Liver (tissue), 9 donors: ENCODE measurements around the gene DCLRE1A. TPM values are rescaled to one million over a fixed set of nuclear protein-coding genes. Genes with fewer than 3 reads are reported as not detected.

ENCODE experiments used
- DNase-seq: peaks from one replicate; pipeline ENCODE4 v3.0.0-alpha.2; 2017; ENCODE audit warnings: low spot score
- H3K27ac ChIP-seq, 2 donors: one replicate each; pipeline ENCODE4 v1.7.0; 2013; ENCODE audit warnings: inconsistent platforms in 2 of 2, low read length in 2 of 2, control low read depth in 1 of 2, low read depth in 1 of 2, mild to moderate bottlenecking in 1 of 2
- H3K27me3 ChIP-seq, 4 donors: one replicate each; pipeline versions ENCODE4 v1.6.1 to v1.7.0; 2013; ENCODE audit warnings: low read length in 3 of 4, inconsistent platforms in 1 of 4, mild to moderate bottlenecking in 1 of 4, moderate library complexity in 1 of 4; ENCODE audit not compliant: control insufficient read depth in 4 of 4, insufficient read depth in 4 of 4
- H3K36me3 ChIP-seq, 4 donors: one replicate each; pipeline versions ENCODE4 v1.6.1 to v1.7.0; 2013; ENCODE audit warnings: low read length in 3 of 4, mild to moderate bottlenecking in 3 of 4, low read depth in 1 of 4, moderate library complexity in 1 of 4; ENCODE audit not compliant: control insufficient read depth in 4 of 4, insufficient read depth in 3 of 4
- H3K4me1 ChIP-seq, 4 donors: one replicate each; pipeline versions ENCODE4 v1.6.1 to v1.7.0; 2013; ENCODE audit warnings: low read length in 3 of 4, mild to moderate bottlenecking in 3 of 4, moderate library complexity in 1 of 4; ENCODE audit not compliant: control insufficient read depth in 4 of 4, insufficient read depth in 4 of 4
- H3K4me3 ChIP-seq, 3 donors: one replicate each; pipeline versions ENCODE4 v1.6.1 to v1.7.0; 2013; ENCODE audit warnings: low read length in 3 of 3, control low read depth in 1 of 3, low read depth in 1 of 3, mild to moderate bottlenecking in 1 of 3
- H3K9ac ChIP-seq, 2 donors: one replicate each; pipeline ENCODE4 v1.7.0; 2013; ENCODE audit warnings: low read length in 2 of 2, mild to moderate bottlenecking in 2 of 2, moderate library complexity in 2 of 2, control low read depth in 1 of 2, low read depth in 1 of 2
- H3K9me3 ChIP-seq, 4 donors: one replicate each; pipeline versions ENCODE4 v1.6.1 to v1.7.0; 2013; ENCODE audit warnings: low read length in 3 of 4; ENCODE audit not compliant: control insufficient read depth in 4 of 4
- EGR1 ChIP-seq, 2 donors: IDR thresholded peaks; 2 replicates each; pipeline ENCODE4 v1.6.1; 2016 to 2018; ENCODE audit warnings: antibody characterized with exemption in 2 of 2, low read depth in 2 of 2
- FOXA1 ChIP-seq: IDR thresholded peaks from 2 replicates; pipeline ENCODE4 v1.6.1; 2016; ENCODE audit warnings: antibody characterized with exemption
- FOXA2 ChIP-seq: IDR thresholded peaks from 2 replicates; pipeline ENCODE4 v1.6.1; 2016; ENCODE audit warnings: antibody characterized with exemption
- GABPA ChIP-seq, 2 donors: IDR thresholded peaks in 1 of 2; conservative IDR thresholded peaks in 1 of 2; 2 replicates each; pipeline ENCODE4 v1.6.1; 2016; ENCODE audit warnings: antibody characterized with exemption in 2 of 2, mild to moderate bottlenecking in 1 of 2, moderate library complexity in 1 of 2
- HNF4A ChIP-seq, 2 donors: conservative IDR thresholded peaks; 2 replicates each; pipeline ENCODE4 v1.6.1; 2016; ENCODE audit warnings: antibody characterized with exemption in 2 of 2, mild to moderate bottlenecking in 2 of 2
- HNF4G ChIP-seq: IDR thresholded peaks from 2 replicates; pipeline ENCODE4 v1.6.1; 2016; ENCODE audit warnings: antibody characterized with exemption
- JUND ChIP-seq, 2 donors: IDR thresholded peaks; 2 replicates each; pipeline ENCODE4 v1.6.1; 2016; ENCODE audit warnings: antibody characterized with exemption in 2 of 2
- NR2F2 ChIP-seq: IDR thresholded peaks from 2 replicates; pipeline ENCODE4 v1.6.1; 2016; ENCODE audit warnings: antibody characterized with exemption
- RAD21 ChIP-seq, 2 donors: IDR thresholded peaks; 2 replicates each; pipeline ENCODE4 v1.6.1; 2016; ENCODE audit warnings: antibody characterized with exemption in 2 of 2, mild to moderate bottlenecking in 2 of 2
- RXRA ChIP-seq, 2 donors: IDR thresholded peaks; 2 replicates each; pipeline ENCODE4 v1.6.1; 2017 to 2018; ENCODE audit warnings: antibody characterized with exemption in 2 of 2, mild to moderate bottlenecking in 1 of 2
- SP1 ChIP-seq: IDR thresholded peaks from 2 replicates; pipeline ENCODE4 v1.6.1; 2018; ENCODE audit warnings: antibody characterized with exemption, mild to moderate bottlenecking
- TAF1 ChIP-seq: conservative IDR thresholded peaks from 2 replicates; pipeline ENCODE4 v1.6.1; 2016; ENCODE audit warnings: antibody characterized with exemption, mild to moderate bottlenecking
- YY1 ChIP-seq: IDR thresholded peaks from 2 replicates; pipeline ENCODE4 v1.6.1; 2016; ENCODE audit warnings: antibody characterized with exemption, mild to moderate bottlenecking
- WGBS: extraction: QIAGEN DNeasy Blood & Tissue Kit; methylation state at CpG from one replicate; pipeline ENCODE4 v1.1.7; 2013; 5-methylcytosine and 5-hydroxymethylcytosine counted together
- polyA plus RNA-seq, 2 donors: library from polyadenylated mRNA; stranded (reverse) in 1 of 2; unstranded in 1 of 2; fragments of 200-250 nt in 1 of 2; fragments of >200 nt in 1 of 2; fragmentation: Nextera tagmentation in 1 of 2; extraction: Ambion mirVana in 1 of 2; gene quantifications; one replicate each; pipeline versions ENCODE4 v1.2.1 to v1.2.3, GENCODE V29; 2013 to 2015
- total RNA-seq, 2 donors: library from RNA; depleted of rRNA; stranded (reverse); fragments of >200 nt; gene quantifications; one replicate each; pipeline ENCODE4 v1.2.3, GENCODE V29; 2014
- TF ChIP-seq, protein P1 (sequence below): IDR thresholded peaks from 2 replicates; pipeline ENCODE4 v1.6.1; 2016; ENCODE audit warnings: antibody characterized with exemption
- TF ChIP-seq, protein P2 (sequence below): IDR thresholded peaks from 2 replicates; pipeline ENCODE4 v1.6.1; 2016; ENCODE audit warnings: antibody characterized with exemption
- TF ChIP-seq, protein P3 (sequence below): IDR thresholded peaks from 2 replicates; pipeline ENCODE4 v1.6.1; 2016; ENCODE audit warnings: antibody characterized with exemption, mild to moderate bottlenecking
- TF ChIP-seq, protein P4 (sequence below): fragments of 150-350 bp; IDR thresholded peaks from 2 replicates; pipeline ENCODE4 v1.5.1; 2017; ENCODE audit warnings: improper control_type of control experiment, low read depth, low read length; ENCODE audit not compliant: missing input control
- TF ChIP-seq, protein P5 (sequence below): IDR thresholded peaks from 2 replicates; pipeline ENCODE4 v1.6.1; 2016; ENCODE audit warnings: antibody characterized with exemption
- donor health status: healthy.
- donor health status: healthy.
- donor health status: healthy.
- donor health status: healthy.
- donor health status: healthy.

The DCLRE1A gene
- total and polyA plus RNA-seq, 4 donors = 1.9 to 11.3 (median 6.4) TPM

DNA sequence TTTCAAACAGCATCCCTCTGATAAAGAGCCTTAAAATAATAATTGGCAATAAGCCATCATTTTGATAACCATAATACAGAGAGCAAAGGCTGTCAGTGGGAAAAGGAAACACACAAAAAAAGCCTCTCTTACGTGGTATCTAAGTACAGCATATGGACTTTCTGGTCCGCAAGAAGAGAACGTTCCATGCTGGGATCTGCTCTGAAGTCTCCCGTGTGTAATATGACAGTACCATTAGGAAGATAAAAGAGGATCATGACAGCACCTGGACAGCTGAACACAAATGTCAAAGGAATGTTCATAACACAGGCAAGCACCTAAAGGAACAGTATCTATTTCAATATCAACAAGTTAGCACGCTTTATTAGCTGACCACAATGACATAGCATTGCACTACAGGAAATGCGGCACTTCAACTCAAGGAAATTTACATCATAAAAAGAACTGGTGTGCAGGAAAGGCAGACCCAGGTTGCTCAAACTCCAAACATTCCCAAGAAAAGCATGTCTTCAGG, 9.9 kb downstream of the DCLRE1A start:
- Histone ChIP-seq H3K27ac (no peak overlapping the region), H3K9me3 (no peaks in the 10 kb centered on the region), H3K36me3 (peaks cover 3 to 24% (median 6%) of the 10 kb centered on the region in 4 donors), H3K4me1 (peaks cover 0 to 3% (median 0%) of the 10 kb centered on the region in 4 donors), H3K9ac (no peak overlapping the region), H3K4me3 (no peak overlapping the region), H3K27me3 (no peaks in the 10 kb centered on the region)
- TF ChIP-seq FOXA2 (no peak), GABPA (IDR thresholded peaks at IDR 0.05 in 1 of 2, conservative IDR thresholded peaks at IDR 0.05 in 1 of 2) (no peak), NR2F2 (no peak), JUND (IDR thresholded peaks at IDR 0.05) (no peak), HNF4A (conservative IDR thresholded peaks at IDR 0.05) (no peak), HNF4G (no peak), SP1 (no peak), FOXA1 (no peak), EGR1 (IDR thresholded peaks at IDR 0.05; ENCODE audit: low read depth in 2 of 2) (no peak), RXRA (IDR thresholded peaks at IDR 0.05) (no peak), RAD21 (IDR thresholded peaks at IDR 0.05) (no peak), YY1 (no peak), TAF1 (no peak)
- TF ChIP-seq, protein P1, sequence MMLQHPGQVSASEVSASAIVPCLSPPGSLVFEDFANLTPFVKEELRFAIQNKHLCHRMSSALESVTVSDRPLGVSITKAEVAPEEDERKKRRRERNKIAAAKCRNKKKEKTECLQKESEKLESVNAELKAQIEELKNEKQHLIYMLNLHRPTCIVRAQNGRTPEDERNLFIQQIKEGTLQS = no peak
- TF ChIP-seq, protein P2, sequence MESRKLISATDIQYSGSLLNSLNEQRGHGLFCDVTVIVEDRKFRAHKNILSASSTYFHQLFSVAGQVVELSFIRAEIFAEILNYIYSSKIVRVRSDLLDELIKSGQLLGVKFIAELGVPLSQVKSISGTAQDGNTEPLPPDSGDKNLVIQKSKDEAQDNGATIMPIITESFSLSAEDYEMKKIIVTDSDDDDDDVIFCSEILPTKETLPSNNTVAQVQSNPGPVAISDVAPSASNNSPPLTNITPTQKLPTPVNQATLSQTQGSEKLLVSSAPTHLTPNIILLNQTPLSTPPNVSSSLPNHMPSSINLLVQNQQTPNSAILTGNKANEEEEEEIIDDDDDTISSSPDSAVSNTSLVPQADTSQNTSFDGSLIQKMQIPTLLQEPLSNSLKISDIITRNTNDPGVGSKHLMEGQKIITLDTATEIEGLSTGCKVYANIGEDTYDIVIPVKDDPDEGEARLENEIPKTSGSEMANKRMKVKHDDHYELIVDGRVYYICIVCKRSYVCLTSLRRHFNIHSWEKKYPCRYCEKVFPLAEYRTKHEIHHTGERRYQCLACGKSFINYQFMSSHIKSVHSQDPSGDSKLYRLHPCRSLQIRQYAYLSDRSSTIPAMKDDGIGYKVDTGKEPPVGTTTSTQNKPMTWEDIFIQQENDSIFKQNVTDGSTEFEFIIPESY = no peak
- TF ChIP-seq, protein P3, sequence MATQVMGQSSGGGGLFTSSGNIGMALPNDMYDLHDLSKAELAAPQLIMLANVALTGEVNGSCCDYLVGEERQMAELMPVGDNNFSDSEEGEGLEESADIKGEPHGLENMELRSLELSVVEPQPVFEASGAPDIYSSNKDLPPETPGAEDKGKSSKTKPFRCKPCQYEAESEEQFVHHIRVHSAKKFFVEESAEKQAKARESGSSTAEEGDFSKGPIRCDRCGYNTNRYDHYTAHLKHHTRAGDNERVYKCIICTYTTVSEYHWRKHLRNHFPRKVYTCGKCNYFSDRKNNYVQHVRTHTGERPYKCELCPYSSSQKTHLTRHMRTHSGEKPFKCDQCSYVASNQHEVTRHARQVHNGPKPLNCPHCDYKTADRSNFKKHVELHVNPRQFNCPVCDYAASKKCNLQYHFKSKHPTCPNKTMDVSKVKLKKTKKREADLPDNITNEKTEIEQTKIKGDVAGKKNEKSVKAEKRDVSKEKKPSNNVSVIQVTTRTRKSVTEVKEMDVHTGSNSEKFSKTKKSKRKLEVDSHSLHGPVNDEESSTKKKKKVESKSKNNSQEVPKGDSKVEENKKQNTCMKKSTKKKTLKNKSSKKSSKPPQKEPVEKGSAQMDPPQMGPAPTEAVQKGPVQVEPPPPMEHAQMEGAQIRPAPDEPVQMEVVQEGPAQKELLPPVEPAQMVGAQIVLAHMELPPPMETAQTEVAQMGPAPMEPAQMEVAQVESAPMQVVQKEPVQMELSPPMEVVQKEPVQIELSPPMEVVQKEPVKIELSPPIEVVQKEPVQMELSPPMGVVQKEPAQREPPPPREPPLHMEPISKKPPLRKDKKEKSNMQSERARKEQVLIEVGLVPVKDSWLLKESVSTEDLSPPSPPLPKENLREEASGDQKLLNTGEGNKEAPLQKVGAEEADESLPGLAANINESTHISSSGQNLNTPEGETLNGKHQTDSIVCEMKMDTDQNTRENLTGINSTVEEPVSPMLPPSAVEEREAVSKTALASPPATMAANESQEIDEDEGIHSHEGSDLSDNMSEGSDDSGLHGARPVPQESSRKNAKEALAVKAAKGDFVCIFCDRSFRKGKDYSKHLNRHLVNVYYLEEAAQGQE = no peak
- TF ChIP-seq, protein P4, sequence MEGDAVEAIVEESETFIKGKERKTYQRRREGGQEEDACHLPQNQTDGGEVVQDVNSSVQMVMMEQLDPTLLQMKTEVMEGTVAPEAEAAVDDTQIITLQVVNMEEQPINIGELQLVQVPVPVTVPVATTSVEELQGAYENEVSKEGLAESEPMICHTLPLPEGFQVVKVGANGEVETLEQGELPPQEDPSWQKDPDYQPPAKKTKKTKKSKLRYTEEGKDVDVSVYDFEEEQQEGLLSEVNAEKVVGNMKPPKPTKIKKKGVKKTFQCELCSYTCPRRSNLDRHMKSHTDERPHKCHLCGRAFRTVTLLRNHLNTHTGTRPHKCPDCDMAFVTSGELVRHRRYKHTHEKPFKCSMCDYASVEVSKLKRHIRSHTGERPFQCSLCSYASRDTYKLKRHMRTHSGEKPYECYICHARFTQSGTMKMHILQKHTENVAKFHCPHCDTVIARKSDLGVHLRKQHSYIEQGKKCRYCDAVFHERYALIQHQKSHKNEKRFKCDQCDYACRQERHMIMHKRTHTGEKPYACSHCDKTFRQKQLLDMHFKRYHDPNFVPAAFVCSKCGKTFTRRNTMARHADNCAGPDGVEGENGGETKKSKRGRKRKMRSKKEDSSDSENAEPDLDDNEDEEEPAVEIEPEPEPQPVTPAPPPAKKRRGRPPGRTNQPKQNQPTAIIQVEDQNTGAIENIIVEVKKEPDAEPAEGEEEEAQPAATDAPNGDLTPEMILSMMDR = no peak
- TF ChIP-seq, protein P5, sequence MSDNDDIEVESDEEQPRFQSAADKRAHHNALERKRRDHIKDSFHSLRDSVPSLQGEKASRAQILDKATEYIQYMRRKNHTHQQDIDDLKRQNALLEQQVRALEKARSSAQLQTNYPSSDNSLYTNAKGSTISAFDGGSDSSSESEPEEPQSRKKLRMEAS = no peak
- WGBS = 77% methylated on average over 6 of the region's 6 CpGs
- DNase-seq = no peak
